C4-2B (cell line): ENCODE results near the gene UVRAG.
"Not testable (repeated sequence)": the region's sequence is repeated elsewhere in the genome, so short reads cannot be mapped to it uniquely, and the experiment has no call there.

ENCODE experiments used
- H3K27ac ChIP-seq: fragments of 450-650 bp; 2 replicates; pipeline ENCODE4 v1.5.1; 2017
- CTCF ChIP-seq: fragments of 450-650 bp; conservative IDR thresholded peaks from 2 replicates; pipeline ENCODE4 v1.5.1; 2017; ENCODE audit warnings: mild to moderate bottlenecking
- ZFX ChIP-seq: fragments of 450-650 bp; IDR thresholded peaks from 2 replicates; pipeline ENCODE4 v1.6.1; 2017

UVRAG gene

GRCh38 chr11:75930534-75930933, 115.5 kb downstream of the UVRAG start:
- TF ChIP-seq CTCF = no peak
- no peak for TF ChIP-seq ZFX
- no peak overlapping the region for H3K27ac ChIP-seq

- no peak overlapping the region for H3K27ac ChIP-seq
- TF ChIP-seq CTCF (no peak), ZFX (no peak)
These were observed 116.1 kb downstream of the UVRAG start for GRCh38 chr11:75931124-75931523.

- H3K27ac ChIP-seq = not testable (repeated sequence)
These were observed 118.7 kb downstream of the UVRAG start for GRCh38 chr11:75933736-75934135.

GRCh38 chr11:75934851-75935250, 119.8 kb downstream of the UVRAG start:
- H3K27ac ChIP-seq = no peak overlapping the region
- TF ChIP-seq CTCF (no peak), ZFX (no peak)

GRCh38 chr11:75938543-75938942, 123.5 kb downstream of the UVRAG start:
- no peak overlapping the region for H3K27ac ChIP-seq
- TF ChIP-seq ZFX (no peak), CTCF (no peak)

GRCh38 chr11:75939516-75939915, 124.5 kb downstream of the UVRAG start:
- TF ChIP-seq ZFX = no peak
- no peak for TF ChIP-seq CTCF
- no peak overlapping the region for H3K27ac ChIP-seq

- no peak for TF ChIP-seq ZFX
- no peak for TF ChIP-seq CTCF
- no peak overlapping the region for H3K27ac ChIP-seq
These were observed 125.0 kb downstream of the UVRAG start for GRCh38 chr11:75939992-75940391.

- no peak for TF ChIP-seq ZFX
- H3K27ac ChIP-seq = no peak overlapping the region
These were observed 125.9 kb downstream of the UVRAG start for GRCh38 chr11:75940911-75941310.

- no peak overlapping the region for H3K27ac ChIP-seq
- no peak for TF ChIP-seq CTCF
- no peak for TF ChIP-seq ZFX
These were observed 129.5 kb downstream of the UVRAG start for GRCh38 chr11:75944515-75944914.
